CD8-positive, alpha-beta memory T cell (primary cell): ENCODE measurements around the gene WDFY4. TPM values are rescaled to one million over a fixed set of nuclear protein-coding genes. Genes with fewer than 3 reads are reported as not detected.

Source experiments
- CTCF ChIA-PET: fragments of 350-600 bp; sonication (Branson Sonifier 250); formaldehyde crosslinking; loops from one replicate; lab custom pipeline; 2021; ENCODE audit warnings: antibody characterized with exemption; lab: Charles Lee
- POLR2A ChIA-PET: fragments of 350-600 bp; sonication (Branson Sonifier 250); formaldehyde crosslinking; loops from one replicate; lab custom pipeline; 2021; ENCODE audit warnings: antibody characterized with exemption; lab: Charles Lee
- DNase-seq, 5 donors: peaks; one replicate each; pipeline versions ENCODE4 v3.0.0 to v3.0.0-alpha.2; 2020 to 2022; ENCODE audit warnings: mixed read lengths in 1 of 5
- H3K27ac ChIP-seq: one replicate; pipeline ENCODE4 v1.7.0; 2013; ENCODE audit warnings: low read depth, mild to moderate bottlenecking, low read length, moderate library complexity
- H3K27me3 ChIP-seq: 2 replicates; pipeline ENCODE4 v1.7.0; 2013; ENCODE audit warnings: low read length, mild to moderate bottlenecking; ENCODE audit not compliant: insufficient read depth, poor library complexity, severe bottlenecking
- H3K36me3 ChIP-seq: 2 replicates; pipeline ENCODE4 v1.7.0; 2013; ENCODE audit warnings: mild to moderate bottlenecking, low read length, moderate library complexity; ENCODE audit not compliant: insufficient read depth
- H3K4me1 ChIP-seq: 2 replicates; pipeline ENCODE4 v1.7.0; 2013; ENCODE audit warnings: mild to moderate bottlenecking, low read length, moderate library complexity; ENCODE audit not compliant: insufficient read depth
- H3K4me3 ChIP-seq: 2 replicates; pipeline ENCODE4 v1.7.0; 2013; ENCODE audit warnings: mild to moderate bottlenecking, low read length
- H3K9me3 ChIP-seq: 2 replicates; pipeline ENCODE4 v1.7.0; 2013; ENCODE audit warnings: mild to moderate bottlenecking, low read length
- H3K27ac Mint-ChIP-seq, 8 donors: one replicate each; pipeline ENCODE4 v1.8.0; 2020 to 2021; ENCODE audit warnings: mixed read lengths in 8 of 8, mild to moderate bottlenecking in 6 of 8, inconsistent platforms in 3 of 8, moderate library complexity in 3 of 8
- H3K27me3 Mint-ChIP-seq, 2 donors: one replicate each; pipeline ENCODE4 v1.8.0; 2020 to 2021; ENCODE audit warnings: mixed read lengths in 2 of 2, mild to moderate bottlenecking in 1 of 2, moderate library complexity in 1 of 2
- H3K36me3 Mint-ChIP-seq, 3 donors: one replicate each; pipeline ENCODE4 v1.8.0; 2020 to 2021; ENCODE audit warnings: mixed read lengths in 3 of 3, inconsistent platforms in 1 of 3, mild to moderate bottlenecking in 1 of 3
- H3K4me1 Mint-ChIP-seq, 3 donors: one replicate each; pipeline ENCODE4 v1.8.0; 2020 to 2021; ENCODE audit warnings: mixed read lengths in 3 of 3, inconsistent platforms in 1 of 3, mild to moderate bottlenecking in 1 of 3
- H3K4me3 Mint-ChIP-seq, 7 donors: one replicate each; pipeline ENCODE4 v1.8.0; 2020 to 2021; ENCODE audit warnings: mixed read lengths in 7 of 7, mild to moderate bottlenecking in 6 of 7, moderate library complexity in 4 of 7, inconsistent platforms in 2 of 7
- H3K9me3 Mint-ChIP-seq, 5 donors: one replicate each; pipeline ENCODE4 v1.8.0; 2020 to 2022; ENCODE audit warnings: mixed read lengths in 5 of 5, mild to moderate bottlenecking in 3 of 5, moderate library complexity in 2 of 5, inconsistent platforms in 1 of 5
- polyA plus RNA-seq: library from polyadenylated mRNA; unstranded; fragments of 300-500 nt; fragmentation: Illumina TruSeq; gene quantifications from one replicate; pipeline ENCODE4 v1.2.3, GENCODE V29; 2021
- total RNA-seq, 2 experiments: library from RNA; stranded (reverse); gene quantifications; one replicate each; pipeline ENCODE4 v1.2.3, GENCODE V29; 2021

Gene WDFY4
- total and polyA plus RNA-seq, 3 experiments from 2014 or later, result 0.20 to 0.35 TPM; not detected in 1

- ChIA-PET CTCF (no interaction called here), POLR2A (no interaction called here)
- peaks cover 0 to 3% (median 0%) of the 10 kb centered on the region in 5 donors for H3K9me3 Mint-ChIP-seq
- H3K27ac ChIP-seq, result no peak overlapping the region
- H3K36me3 Mint-ChIP-seq, result no peaks in the 10 kb centered on the region
- no peak for DNase-seq
- no peaks in the 10 kb centered on the region for H3K4me1 ChIP-seq
- H3K4me3 Mint-ChIP-seq, result no peak overlapping the region
- H3K36me3 ChIP-seq, result no peaks in the 10 kb centered on the region
- no peaks in the 10 kb centered on the region for H3K4me1 Mint-ChIP-seq
- no peak overlapping the region for H3K27ac Mint-ChIP-seq
- H3K27me3 ChIP-seq, result no peaks in the 10 kb centered on the region
- H3K27me3 Mint-ChIP-seq, result peaks cover 13 to 30% of the 10 kb centered on the region in 2 donors
- no peak overlapping the region for H3K4me3 ChIP-seq
- H3K9me3 ChIP-seq, result no peaks in the 10 kb centered on the region
These were observed 108.0 kb downstream of the WDFY4 start for GRCh38 chr10:48792687-48793096.

DNA sequence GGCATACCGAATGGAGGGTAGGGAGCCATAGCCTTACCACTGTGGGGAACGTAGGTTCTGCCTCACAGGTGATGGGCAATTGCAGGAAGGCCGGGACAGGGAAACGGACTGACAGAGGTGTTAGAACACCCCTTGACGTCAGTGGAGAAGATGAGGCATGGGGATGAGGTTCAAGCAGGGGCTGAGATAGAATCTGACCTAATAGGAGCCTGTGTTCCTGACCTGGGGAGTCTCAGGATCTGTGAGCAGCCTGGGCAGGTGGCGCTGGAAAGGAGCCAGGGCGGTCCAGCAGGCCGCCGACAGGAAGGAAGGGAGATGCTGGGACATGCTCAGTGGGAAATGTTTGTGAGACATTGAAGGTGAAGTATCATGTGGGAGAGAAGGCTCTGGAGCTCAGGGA is 109.4 kb downstream of the WDFY4 start:
- Histone ChIP-seq H3K27ac (no peak overlapping the region), H3K9me3 (no peaks in the 10 kb centered on the region), H3K4me3 (no peak overlapping the region), H3K4me1 (no peaks in the 10 kb centered on the region), H3K36me3 (no peaks in the 10 kb centered on the region), H3K27me3 (no peaks in the 10 kb centered on the region)
- ChIA-PET POLR2A (no interaction called here), CTCF (no interaction called here)
- peaks cover 13 to 22% of the 10 kb centered on the region in 2 donors for H3K27me3 Mint-ChIP-seq
- peaks cover 0 to 3% (median 0%) of the 10 kb centered on the region in 5 donors for H3K9me3 Mint-ChIP-seq
- no peak overlapping the region for H3K4me3 Mint-ChIP-seq
- DNase-seq, result no peak
- no peaks in the 10 kb centered on the region for H3K4me1 Mint-ChIP-seq
- H3K36me3 Mint-ChIP-seq, result no peaks in the 10 kb centered on the region
- no peak overlapping the region for H3K27ac Mint-ChIP-seq

- H3K36me3 Mint-ChIP-seq, result peaks cover 0 to 1% (median 0%) of the 10 kb centered on the region in 3 donors
These were observed 112.1 kb downstream of the WDFY4 start for GRCh38 chr10:48796713-48797245.

DNA sequence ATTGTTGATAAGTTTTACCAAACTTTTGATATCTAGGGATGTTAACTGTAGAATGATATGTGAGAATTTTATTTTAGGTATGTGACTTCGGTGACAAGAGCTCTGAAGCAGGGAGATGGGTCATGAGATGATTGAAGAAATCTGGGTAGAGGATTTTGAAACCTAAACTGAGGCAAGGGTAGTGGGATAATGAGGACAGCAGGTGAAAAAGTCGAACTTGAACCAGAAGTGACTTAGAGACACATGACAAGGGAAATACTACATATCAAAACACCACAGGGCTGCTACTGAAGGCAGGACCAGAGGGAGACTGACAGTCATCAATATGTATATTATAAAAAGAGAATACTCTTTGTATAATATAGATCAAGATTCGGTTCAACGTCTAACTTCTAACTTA is 113.2 kb downstream of the WDFY4 start:
- H3K27ac Mint-ChIP-seq, result no peak overlapping the region
- no peaks in the 10 kb centered on the region for H3K36me3 ChIP-seq
- no peak overlapping the region for H3K4me3 Mint-ChIP-seq
- H3K36me3 Mint-ChIP-seq, result peaks cover 0 to 1% (median 0%) of the 10 kb centered on the region in 3 donors
- no peaks in the 10 kb centered on the region for H3K27me3 Mint-ChIP-seq
- no peak overlapping the region for H3K27ac ChIP-seq
- ChIA-PET POLR2A (no interaction called here), CTCF (no interaction called here)
- H3K4me1 Mint-ChIP-seq, result peaks cover 6 to 20% (median 9%) of the 10 kb centered on the region in 3 donors
- no peaks in the 10 kb centered on the region for H3K9me3 ChIP-seq
- DNase-seq, result no peak
- H3K4me1 ChIP-seq, result peaks cover 23% of the 10 kb centered on the region
- H3K27me3 ChIP-seq, result no peaks in the 10 kb centered on the region
- H3K9me3 Mint-ChIP-seq, result peaks cover 0 to 8% (median 4%) of the 10 kb centered on the region in 5 donors
- no peak overlapping the region for H3K4me3 ChIP-seq

More at GRCh38 chr10:48796713-48797245, 112.1 kb downstream of the WDFY4 start:
- Histone ChIP-seq H3K4me1 (peaks cover 18% of the 10 kb centered on the region), H3K36me3 (no peaks in the 10 kb centered on the region), H3K9me3 (no peaks in the 10 kb centered on the region), H3K27ac (no peak overlapping the region), H3K27me3 (no peaks in the 10 kb centered on the region), H3K4me3 (no peak overlapping the region)
- ChIA-PET POLR2A (no interaction called here), CTCF (no interaction called here)
- no peak for DNase-seq
- Mint-ChIP-seq H3K4me1 (peaks cover 6 to 17% (median 9%) of the 10 kb centered on the region in 3 donors), H3K4me3 (no peak overlapping the region), H3K27me3 (peaks cover 5 to 6% of the 10 kb centered on the region in 2 donors), H3K9me3 (peaks cover 0 to 11% (median 4%) of the 10 kb centered on the region in 5 donors), H3K27ac (no peak overlapping the region)

DNA sequence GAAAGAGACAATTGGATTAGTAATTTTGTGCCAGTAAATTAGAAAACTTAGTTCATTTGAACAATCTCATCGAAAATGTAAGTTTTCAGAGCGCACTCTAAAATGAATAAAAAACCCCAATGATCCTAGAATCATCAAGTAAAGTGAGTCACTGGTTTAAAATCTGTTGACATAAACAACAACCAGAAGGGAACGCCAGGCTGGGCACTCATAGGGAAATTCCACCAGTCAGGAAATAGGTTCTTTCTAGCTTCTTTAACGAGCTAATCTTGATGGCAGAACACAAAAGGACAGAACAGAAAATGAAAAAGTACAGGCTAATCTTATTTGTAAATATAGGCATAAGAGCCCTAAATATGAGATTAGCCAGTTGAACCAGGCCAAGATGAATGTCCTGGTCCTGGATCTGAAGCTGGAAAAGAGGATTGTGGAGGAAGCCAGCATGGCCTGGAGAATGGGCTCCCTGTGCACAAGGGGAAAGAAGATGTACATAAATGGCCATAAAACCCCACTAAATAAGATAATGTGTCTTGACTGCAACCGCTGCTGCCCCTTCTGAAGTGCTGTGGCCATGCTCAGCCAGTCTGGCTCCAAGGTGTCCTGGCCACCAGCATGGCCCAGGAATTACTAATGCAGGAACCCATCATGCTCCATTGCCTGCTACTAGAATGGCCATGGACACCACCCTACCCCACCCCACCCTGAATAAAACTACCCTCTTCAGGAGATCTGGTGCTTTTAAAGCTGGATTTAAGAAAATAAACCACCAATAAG is 114.0 kb downstream of the WDFY4 start:
- H3K9me3 ChIP-seq, result no peaks in the 10 kb centered on the region
- H3K36me3 Mint-ChIP-seq, result peaks cover 0 to 1% (median 0%) of the 10 kb centered on the region in 3 donors
- DNase-seq, result no peak
- ChIA-PET CTCF (no interaction called here), POLR2A (no interaction called here)
- H3K4me3 ChIP-seq, result no peak overlapping the region
- H3K4me3 Mint-ChIP-seq, result no peak overlapping the region
- no peak overlapping the region for H3K27ac Mint-ChIP-seq
- peaks cover 0 to 8% (median 4%) of the 10 kb centered on the region in 5 donors for H3K9me3 Mint-ChIP-seq
- no peaks in the 10 kb centered on the region for H3K27me3 Mint-ChIP-seq
- H3K27me3 ChIP-seq, result no peaks in the 10 kb centered on the region
- H3K36me3 ChIP-seq, result no peaks in the 10 kb centered on the region
- peaks cover 6 to 20% (median 9%) of the 10 kb centered on the region in 3 donors for H3K4me1 Mint-ChIP-seq
- H3K27ac ChIP-seq, result no peak overlapping the region
- peaks cover 31% of the 10 kb centered on the region for H3K4me1 ChIP-seq

GRCh38 chr10:48799341-48800006 is 114.8 kb downstream of the WDFY4 start:
- H3K27me3 Mint-ChIP-seq, result peaks cover 0 to 3% of the 10 kb centered on the region in 2 donors
- no peak overlapping the region for H3K4me3 ChIP-seq
- H3K27me3 ChIP-seq, result no peaks in the 10 kb centered on the region
- H3K9me3 ChIP-seq, result no peaks in the 10 kb centered on the region
- ChIA-PET CTCF (no interaction called here), POLR2A (no interaction called here)
- H3K4me1 Mint-ChIP-seq, result peaks cover 6 to 20% (median 9%) of the 10 kb centered on the region in 3 donors
- H3K27ac ChIP-seq, result no peak overlapping the region
- peaks cover 33% of the 10 kb centered on the region for H3K4me1 ChIP-seq
- H3K36me3 Mint-ChIP-seq, result peaks cover 0 to 1% (median 0%) of the 10 kb centered on the region in 3 donors
- no peak for DNase-seq
- no peaks in the 10 kb centered on the region for H3K36me3 ChIP-seq
- H3K27ac Mint-ChIP-seq, result peak overlapping the region in 2 of 8 donors; percentile 13 to 52
- H3K4me3 Mint-ChIP-seq, result peak overlapping the region in 2 of 7 donors; percentile 42 to 69
- H3K9me3 Mint-ChIP-seq, result peaks cover 0 to 8% (median 4%) of the 10 kb centered on the region in 5 donors

DNA sequence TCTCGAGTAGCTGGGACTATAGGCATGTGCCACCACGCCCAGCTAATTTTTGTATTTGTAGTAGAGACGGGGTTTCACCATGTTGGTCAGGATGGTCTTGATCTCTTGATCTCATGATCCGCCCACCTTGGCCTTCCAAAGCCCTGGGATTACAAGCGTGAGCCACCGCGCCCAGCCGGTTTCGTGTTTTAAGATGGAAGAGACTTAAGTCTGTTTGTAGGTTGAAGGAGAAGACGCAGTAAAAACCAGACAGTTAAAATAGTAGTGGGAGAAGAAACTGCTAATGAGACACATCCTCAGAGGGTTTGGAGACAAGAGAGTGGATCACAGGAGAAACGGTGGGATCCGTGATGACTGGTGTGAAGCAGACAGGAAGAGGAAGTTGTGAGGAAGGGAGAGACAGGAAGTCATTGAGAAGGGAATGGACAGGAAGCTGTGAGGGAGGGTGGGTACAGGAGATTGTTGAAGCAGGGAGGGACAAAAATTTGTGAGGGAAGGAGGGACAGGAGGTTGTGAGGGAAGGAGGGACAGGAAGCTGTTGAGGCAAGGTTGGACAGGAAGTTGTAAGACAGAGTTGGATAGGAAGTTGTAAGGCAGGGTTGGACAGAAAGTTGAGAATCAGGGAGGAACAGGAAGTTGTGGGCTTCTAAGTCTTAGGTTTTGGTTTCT is 115.5 kb downstream of the WDFY4 start:
- no peak overlapping the region for H3K4me3 ChIP-seq
- H3K27me3 ChIP-seq, result no peaks in the 10 kb centered on the region
- H3K9me3 Mint-ChIP-seq, result peaks cover 0 to 8% (median 4%) of the 10 kb centered on the region in 5 donors
- H3K27ac ChIP-seq, result no peak overlapping the region
- H3K36me3 Mint-ChIP-seq, result peaks cover 0 to 1% (median 0%) of the 10 kb centered on the region in 3 donors
- no peaks in the 10 kb centered on the region for H3K9me3 ChIP-seq
- H3K4me1 Mint-ChIP-seq, result peaks cover 6 to 20% (median 9%) of the 10 kb centered on the region in 3 donors
- H3K4me1 ChIP-seq, result peaks cover 36% of the 10 kb centered on the region
- H3K27ac Mint-ChIP-seq, result peak overlapping the region in 7 of 8 donors; percentile 31 to 93 (median 86)
- DNase-seq, result no peak
- CTCF ChIA-PET, result no interaction called here
- H3K27me3 Mint-ChIP-seq, result peaks cover 0 to 8% of the 10 kb centered on the region in 2 donors
- H3K4me3 Mint-ChIP-seq, result peak overlapping the region in 6 of 7 donors; percentile 30 to 75 (median 63)
- no peaks in the 10 kb centered on the region for H3K36me3 ChIP-seq
- POLR2A ChIA-PET, result no interaction called here
